ENCODE data around the gene CCNJL.

The CCNJL gene

DNA sequence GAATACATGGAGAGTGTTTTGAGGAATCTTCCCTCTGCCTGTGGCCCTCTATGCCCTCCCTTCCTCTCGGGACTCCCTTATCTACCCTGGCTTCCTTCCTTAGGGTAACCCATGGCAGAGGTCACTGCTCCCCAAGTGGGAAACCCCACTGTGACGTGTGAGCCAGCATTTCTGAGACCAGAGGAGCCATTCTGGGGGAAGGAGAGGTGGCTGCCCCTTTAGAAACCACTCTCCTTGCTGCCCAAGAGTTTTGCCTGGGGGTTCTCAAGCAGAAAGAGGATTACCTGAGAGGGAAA, 23.1 kb downstream of the CCNJL start:
- DNase-seq = no peak

- DNase-seq = peak; percentile 34
Measured at GRCh38 chr5:160287378-160288051, 24.8 kb downstream of the CCNJL start.

GRCh38 chr5:160286947-160287346, 25.4 kb downstream of the CCNJL start:
- no peak for DNase-seq

GRCh38 chr5:160285316-160285715, 27.0 kb downstream of the CCNJL start:
- DNase-seq = no peak

GRCh38 chr5:160284291-160284873, 28.0 kb downstream of the CCNJL start:
- DNase-seq = no peak

- no peak for DNase-seq
Measured at GRCh38 chr5:160281275-160281674, 31.1 kb downstream of the CCNJL start.

- no peak for DNase-seq
Measured at GRCh38 chr5:160280384-160281095, 31.8 kb downstream of the CCNJL start.

GRCh38 chr5:160278343-160278742, 34.0 kb downstream of the CCNJL start:
- DNase-seq = no peak

- no peak for DNase-seq
Measured at GRCh38 chr5:160274483-160274931, 37.9 kb downstream of the CCNJL start.

GRCh38 chr5:160272889-160273288, 39.5 kb downstream of the CCNJL start:
- DNase-seq = no peak

DNA sequence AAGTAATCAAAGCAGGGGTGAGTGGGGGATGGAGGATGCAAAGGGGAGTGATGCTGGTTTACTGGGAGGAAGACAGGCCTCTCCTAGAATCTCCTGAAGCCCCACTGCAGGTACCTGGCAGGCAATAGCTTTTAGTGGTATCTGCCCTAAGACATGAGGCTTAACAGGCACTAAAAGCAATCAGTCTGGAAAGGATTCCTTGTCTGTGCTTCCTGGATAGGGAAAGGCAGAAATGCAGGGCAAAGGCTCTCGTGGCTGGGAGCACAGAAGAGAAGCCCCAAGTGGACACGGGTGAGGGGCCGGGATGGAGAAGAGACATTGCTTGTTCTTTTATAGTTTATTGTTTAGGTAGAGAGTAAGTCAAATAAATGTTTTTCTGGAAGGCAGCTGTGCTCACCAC, 40.1 kb downstream of the CCNJL start:
- no peak for DNase-seq

GRCh38 chr5:160271836-160272235, 40.5 kb downstream of the CCNJL start:
- DNase-seq = no peak

DNA sequence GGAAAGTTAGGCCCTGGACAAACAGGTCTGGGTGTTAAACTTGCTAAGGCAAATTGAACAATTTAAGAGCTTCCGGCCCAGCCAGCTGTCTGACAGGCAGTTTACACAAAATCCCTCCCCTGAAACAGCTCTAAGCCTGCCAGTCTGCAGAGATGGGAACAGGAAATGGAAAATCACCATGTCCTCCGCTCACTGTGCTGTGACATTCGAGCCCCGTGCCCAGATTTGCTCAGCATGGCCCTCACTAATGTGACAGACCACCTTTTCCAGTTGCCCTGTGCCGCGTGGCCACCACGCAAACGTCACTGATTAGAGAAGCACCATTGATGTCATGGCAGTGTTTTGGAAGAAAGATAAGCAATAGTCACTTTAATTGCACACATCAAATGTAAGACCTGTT, 41.0 kb downstream of the CCNJL start:
- DNase-seq = no peak

- no peak for DNase-seq
Measured at GRCh38 chr5:160270704-160271103, 41.7 kb downstream of the CCNJL start.

DNA sequence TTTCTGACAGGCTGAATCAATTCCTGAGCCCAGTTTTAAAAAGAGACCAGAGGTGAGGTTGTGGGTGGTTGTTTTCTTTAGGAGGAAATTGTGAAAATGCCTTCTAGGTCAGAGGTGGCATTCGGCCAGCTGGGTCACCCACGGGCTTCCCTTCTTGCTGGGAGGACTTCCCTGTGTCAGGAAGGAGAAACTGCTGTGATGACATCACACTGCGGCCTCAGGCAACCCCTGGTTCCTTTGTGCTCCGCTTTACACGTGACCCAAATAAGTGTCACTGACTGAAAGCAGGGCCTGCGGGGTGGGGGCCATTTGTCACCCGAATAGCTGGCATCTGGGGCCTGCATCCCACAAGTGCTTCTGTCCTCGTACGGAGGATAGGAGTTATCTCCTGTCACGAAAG, 43.3 kb downstream of the CCNJL start:
- DNase-seq = no peak

GRCh38 chr5:160268121-160268520, 44.2 kb downstream of the CCNJL start:
- no peak for DNase-seq

- no peak for DNase-seq
Measured at GRCh38 chr5:160266752-160267345, 45.5 kb downstream of the CCNJL start.

GRCh38 chr5:160266044-160266443, 46.3 kb downstream of the CCNJL start:
- DNase-seq = no peak

DNA sequence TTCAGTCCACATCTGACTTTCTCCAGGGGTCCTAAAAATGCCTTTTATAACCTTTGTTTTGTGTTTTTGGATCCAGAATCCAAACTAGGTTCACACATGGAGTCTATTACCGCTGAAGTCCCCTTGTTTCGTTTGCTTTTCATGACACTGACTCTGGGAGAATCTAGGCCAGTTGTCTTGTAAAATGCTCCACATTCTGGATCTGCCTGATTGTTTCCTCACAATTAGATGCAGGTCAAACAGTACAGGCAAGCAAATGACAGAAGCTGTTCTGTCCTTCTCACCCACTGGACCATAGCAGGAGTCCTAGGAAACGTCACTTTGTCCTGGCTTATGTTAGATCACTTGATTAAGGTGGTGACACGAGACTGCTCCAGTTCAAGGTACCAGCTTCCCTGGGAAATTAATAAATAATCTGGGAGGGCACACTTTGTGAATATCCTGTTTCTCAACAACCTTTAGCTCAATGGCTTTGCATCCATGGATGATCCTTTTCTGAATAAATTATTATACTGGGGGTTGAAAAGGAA, 49.0 kb downstream of the CCNJL start:
- no peak for DNase-seq

DNA sequence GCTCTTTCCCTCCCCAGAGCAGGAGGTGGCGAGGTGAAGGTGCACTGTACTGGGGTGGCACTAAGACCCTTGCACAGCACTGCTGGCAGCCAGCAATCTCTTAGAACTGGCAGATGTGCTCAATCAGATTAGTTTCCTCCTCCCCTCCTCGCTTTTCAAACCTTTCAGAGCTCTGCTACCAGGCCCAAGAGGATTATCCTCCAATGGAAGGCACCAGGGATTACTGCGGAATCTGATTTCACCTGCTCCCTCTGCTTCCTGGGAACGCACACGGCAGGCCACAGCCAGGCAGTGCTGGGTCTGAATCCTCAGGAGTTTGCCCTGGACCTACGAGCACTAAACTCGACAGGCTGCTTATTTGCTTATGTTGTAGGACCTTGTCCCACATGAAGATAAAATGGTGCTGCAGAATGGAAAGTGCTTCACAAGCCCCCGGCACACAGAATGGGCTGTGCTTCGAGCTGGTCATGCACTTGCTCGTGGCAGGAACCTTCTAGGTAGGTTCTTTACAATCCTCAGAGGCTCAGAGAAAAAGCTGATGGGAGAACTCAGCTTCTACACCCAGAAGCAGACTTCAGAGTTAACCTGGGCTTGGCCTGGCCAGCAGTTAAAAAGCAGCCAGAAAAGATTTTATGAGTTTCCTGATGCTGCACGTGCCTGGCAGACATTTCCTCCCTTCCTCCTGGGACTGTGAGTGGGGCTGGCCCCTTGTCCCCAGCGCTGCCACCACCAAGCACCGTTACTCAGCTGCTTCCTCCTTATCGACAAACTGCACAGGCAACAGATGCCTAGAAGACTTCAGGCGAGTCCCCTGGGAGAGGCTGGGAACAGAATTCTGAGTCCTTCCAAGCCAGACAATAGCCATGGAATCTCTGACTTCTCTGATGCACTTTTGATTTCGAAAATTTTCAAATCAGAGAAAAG, 50.0 kb downstream of the CCNJL start:
- DNase-seq = no peak

DNA sequence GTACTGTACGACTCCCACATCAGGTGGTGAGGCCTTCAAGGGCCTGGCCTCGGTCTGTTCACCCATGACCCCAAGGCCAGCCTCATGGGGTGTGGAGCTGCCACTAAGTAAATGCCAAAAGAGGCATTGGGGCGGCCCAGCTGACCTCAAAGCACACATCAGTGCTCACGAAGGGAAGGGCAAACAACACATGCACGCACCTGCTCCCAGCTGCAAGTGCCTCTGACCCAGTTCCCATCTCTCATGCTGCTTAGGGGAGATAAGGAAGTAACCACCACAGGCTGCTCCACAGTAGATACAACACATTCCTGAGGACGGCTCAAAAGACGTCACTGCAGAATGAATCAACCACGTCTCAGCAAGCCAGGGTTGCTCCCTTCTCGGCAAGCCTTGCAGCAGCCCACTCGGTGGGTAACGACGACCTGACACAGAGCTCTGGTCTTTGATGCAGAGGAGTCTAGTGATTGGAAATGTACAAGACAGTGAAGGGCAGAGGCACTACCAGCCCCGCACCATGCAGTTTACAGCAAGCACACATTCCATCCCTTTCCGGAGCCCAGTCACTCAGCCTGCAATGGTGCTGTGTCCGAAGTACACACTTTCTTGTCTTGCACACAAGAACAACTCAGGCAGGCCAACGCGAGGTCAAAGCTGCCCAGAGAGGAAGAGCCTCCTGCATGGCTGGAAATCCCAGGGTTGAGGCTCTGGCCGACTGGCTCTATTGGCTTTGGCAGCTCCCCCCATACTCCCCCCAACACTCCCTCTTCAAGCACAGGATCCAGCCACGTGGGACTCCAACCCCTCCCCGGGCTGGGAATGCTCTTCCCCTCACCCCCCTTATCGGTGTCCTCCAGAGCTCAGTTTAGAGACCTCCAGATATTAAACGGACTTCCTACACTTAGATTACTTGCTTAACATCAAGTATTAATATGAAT, 51.2 kb downstream of the CCNJL start:
- DNase-seq = peak; percentile 47

Measured in NCI-H226 (cell line).